C4-2B (cell line): ENCODE data around the gene SPRN.

ENCODE experiments used
- CTCF ChIP-seq: fragments of 450-650 bp; conservative IDR thresholded peaks from 2 replicates; pipeline ENCODE4 v1.5.1; 2017; ENCODE audit warnings: mild to moderate bottlenecking
- ZFX ChIP-seq: fragments of 450-650 bp; IDR thresholded peaks from 2 replicates; pipeline ENCODE4 v1.6.1; 2017

- TF ChIP-seq CTCF (no peak), ZFX (no peak)
Measured at GRCh38 chr10:133462512-133463305, 38.3 kb upstream of the SPRN start.
